HCT116 (cell line): ENCODE results near the gene STIM2. TPM values are rescaled to one million over a fixed set of nuclear protein-coding genes. Genes with fewer than 3 reads are reported as not detected.

ENCODE experiments used
- ATAC-seq: fragments of 200-7000 bp; cut with Tn5 transposase; 2 replicates; pipeline ENCODE4 v1.9.1; 2020; ENCODE audit warnings: mild to moderate bottlenecking, moderate library complexity
- BruUV-seq: library from RNA; stranded (reverse); fragments of 400-500 nt; replicated peaks from 2 replicates; lab custom pipeline; 2021; lab: Mats Ljungman, UMichigan
- CTCF ChIA-PET: fragments of 300-600 bp; sonication (Branson Sonifier 250); formaldehyde crosslinking; loops from one replicate; lab custom pipeline; 2021; ENCODE audit warnings: antibody characterized with exemption; lab: Charles Lee
- POLR2A ChIA-PET: fragments of 300-600, 350-600 bp; sonication (Branson Sonifier 250); formaldehyde crosslinking; loops from one replicate; lab custom pipeline; 2021; ENCODE audit warnings: antibody characterized with exemption; lab: Charles Lee
- RAD21 ChIA-PET, 2 experiments: fragments of 300-600 bp; sonication (Branson Sonifier 250); formaldehyde crosslinking; loops; one replicate each; lab custom pipeline; 2023; ENCODE audit warnings: low total read pairs in 2 of 2; ENCODE audit not compliant: uncharacterized antibody in 2 of 2, unreplicated experiment in 2 of 2, low non-redundant PET in 1 of 2; lab: Charles Lee
- DNase-seq: peaks from one replicate; pipeline ENCODE4 v3.0.0-alpha.2; 2010; ENCODE audit warnings: low read depth, low spot score
- H2AFZ ChIP-seq: fragments of 200-600 bp; shearing (Covaris generic), sonication (generic); 2 replicates; pipeline ENCODE4 v1.6.1; 2017; ENCODE audit warnings: low read depth, mixed run types, mixed read lengths, antibody characterized with exemption, low read length; ENCODE audit not compliant: poor library complexity, severe bottlenecking
- H3K27ac ChIP-seq: 2 replicates; pipeline ENCODE4 v1.5.1; 2012; ENCODE audit warnings: low read depth, low read length
- H3K27me3 ChIP-seq: fragments of 200-600 bp; sonication (generic); 2 replicates; pipeline ENCODE4 v1.6.1; 2016; ENCODE audit warnings: mixed run types, low read length, mixed read lengths; ENCODE audit not compliant: insufficient read depth
- H3K36me3 ChIP-seq, 2 experiments: fragments of 200-500 bp in 1 of 2; fragments of 200-600 bp in 1 of 2; sonication (Bioruptor generic) in 1 of 2; sonication (generic) in 1 of 2; 2 replicates each; pipeline versions ENCODE4 v1.5.1 to v1.6.1; 2014 to 2016; ENCODE audit warnings: low read length in 2 of 2, inconsistent platforms in 1 of 2, mixed read lengths in 1 of 2, mixed run types in 1 of 2; ENCODE audit not compliant: insufficient read depth in 2 of 2, control insufficient read depth in 1 of 2
- H3K4me1 ChIP-seq, 2 experiments: fragments of 200-600 bp in 1 of 2; sonication (generic) in 1 of 2; 2 replicates each; pipeline versions ENCODE4 v1.5.1 to v1.6.1; 2012 to 2017; ENCODE audit warnings: low read length in 2 of 2, inconsistent platforms in 1 of 2, mild to moderate bottlenecking in 1 of 2, mixed read lengths in 1 of 2, mixed run types in 1 of 2, moderate library complexity in 1 of 2; ENCODE audit not compliant: insufficient read depth in 2 of 2, control insufficient read depth in 1 of 2
- H3K4me2 ChIP-seq: fragments of 200-600 bp; sonication (generic); 2 replicates; pipeline ENCODE4 v1.6.1; 2017; ENCODE audit warnings: mixed run types, low read length, mixed read lengths
- H3K4me3 ChIP-seq, 2 experiments: fragments of 200-600 bp in 1 of 2; sonication (generic) in 1 of 2; replicated peaks in 1 of 2; 2 replicates each; pipeline ENCODE4 v1.5.1; 2011 to 2016; ENCODE audit warnings: low read length in 2 of 2, control low read depth in 1 of 2, low read depth in 1 of 2, mild to moderate bottlenecking in 1 of 2, mixed read lengths in 1 of 2, mixed run types in 1 of 2
- H3K79me2 ChIP-seq: fragments of 200-600 bp; sonication (generic); 2 replicates; pipeline ENCODE4 v1.6.1; 2017; ENCODE audit warnings: mild to moderate bottlenecking, mixed run types, low read length, moderate library complexity, mixed read lengths; ENCODE audit not compliant: insufficient read depth
- H3K9ac ChIP-seq: fragments of 200-600 bp; sonication (generic); 2 replicates; pipeline ENCODE4 v1.6.1; 2016; ENCODE audit warnings: low read length, mixed read lengths
- H3K9me2 ChIP-seq: fragments of 200-600 bp; sonication (generic), shearing (Covaris generic); 2 replicates; pipeline ENCODE4 v1.6.1; 2017; ENCODE audit warnings: mixed run types, mild to moderate bottlenecking, moderate library complexity; ENCODE audit not compliant: insufficient read depth
- H3K9me3 ChIP-seq, 2 experiments: fragments of 200-500 bp in 1 of 2; fragments of 200-600 bp in 1 of 2; sonication (Bioruptor generic) in 1 of 2; sonication (generic) in 1 of 2; 2 replicates each; pipeline ENCODE4 v1.6.1; 2014 to 2017; ENCODE audit warnings: low read length in 2 of 2, mixed read lengths in 2 of 2, inconsistent platforms in 1 of 2, low read depth in 1 of 2, mild to moderate bottlenecking in 1 of 2, mixed run types in 1 of 2, moderate library complexity in 1 of 2; ENCODE audit not compliant: control insufficient read depth in 1 of 2, insufficient read depth in 1 of 2
- H4K20me1 ChIP-seq: fragments of 200-600 bp; sonication (generic), shearing (Covaris generic); 2 replicates; pipeline ENCODE4 v1.6.1; 2017; ENCODE audit warnings: mixed run types, mild to moderate bottlenecking, moderate library complexity; ENCODE audit not compliant: insufficient read depth
- CBX3 ChIP-seq: IDR thresholded peaks from 2 replicates; pipeline ENCODE4 v1.6.1; 2012; ENCODE audit warnings: low read depth
- EGR1 ChIP-seq: IDR thresholded peaks from 2 replicates; pipeline ENCODE4 v1.6.1; 2012; ENCODE audit warnings: low read depth
- ELF1 ChIP-seq: IDR thresholded peaks from 2 replicates; pipeline ENCODE4 v1.6.1; 2012; ENCODE audit warnings: low read depth, borderline replicate concordance
- FOSL1 ChIP-seq: IDR thresholded peaks from 2 replicates; pipeline ENCODE4 v1.6.1; 2012; ENCODE audit warnings: low read depth
- JUND ChIP-seq: IDR thresholded peaks from 2 replicates; pipeline ENCODE4 v1.6.1; 2012
- RAD21 ChIP-seq: IDR thresholded peaks from 2 replicates; pipeline ENCODE4 v1.6.1; 2012; ENCODE audit warnings: low read depth, mild to moderate bottlenecking
- SP1 ChIP-seq: IDR thresholded peaks from 2 replicates; pipeline ENCODE4 v1.6.1; 2012; ENCODE audit warnings: low read depth
- TCF7L2 ChIP-seq: IDR thresholded peaks from 2 replicates; pipeline ENCODE4 v1.7.0; 2011; ENCODE audit warnings: borderline replicate concordance, inconsistent platforms; ENCODE audit not compliant: insufficient read depth, insufficient read length; ENCODE audit errors: extremely low read depth
- YY1 ChIP-seq: IDR thresholded peaks from 2 replicates; pipeline ENCODE4 v1.6.1; 2011; ENCODE audit warnings: low read length, low read depth, moderate library complexity, mild to moderate bottlenecking; ENCODE audit not compliant: insufficient replicate concordance; ENCODE audit errors: extremely low read depth
- ZFX ChIP-seq: fragments of 450-650 bp; IDR thresholded peaks from 2 replicates; pipeline ENCODE4 v1.6.1; 2017
- ZNF274 ChIP-seq: fragments of 200-500 bp; sonication (Bioruptor generic); IDR thresholded peaks from 2 replicates; pipeline ENCODE4 v1.6.1; 2014; ENCODE audit warnings: mild to moderate bottlenecking, low read depth, low read length, inconsistent platforms
- intact Hi-C: fragments of 100-400 bp; cut with micrococcal nuclease; formaldehyde crosslinking; loops from 2 replicates; pipeline ENCODE4 v1.10.0; 2022
- total RNA-seq: library from RNA; stranded (reverse); gene quantifications from one replicate; pipeline ENCODE4 v1.2.1, GENCODE V29; 2021; ENCODE audit not compliant: unreplicated experiment
- TF ChIP-seq, protein P1 (sequence below): IDR thresholded peaks from 2 replicates; pipeline ENCODE4 v1.6.1; 2012
- TF ChIP-seq, protein P2 (sequence below), 3 experiments: fragments of 200-600 bp in 1 of 3; sonication (generic) in 1 of 3; IDR thresholded peaks in 2 of 3; conservative IDR thresholded peaks in 1 of 3; 2 replicates each; pipeline ENCODE4 v1.5.1; 2012 to 2017; ENCODE audit warnings: low read depth in 2 of 3, low read length in 2 of 3, antibody characterized with exemption in 1 of 3, borderline replicate concordance in 1 of 3, control low read depth in 1 of 3, mild to moderate bottlenecking in 1 of 3, mixed read lengths in 1 of 3, mixed run types in 1 of 3, moderate library complexity in 1 of 3; ENCODE audit not compliant: insufficient read depth in 1 of 3
- TF ChIP-seq, protein P3 (sequence below): IDR thresholded peaks from 2 replicates; pipeline ENCODE4 v1.6.1; 2012; ENCODE audit warnings: low read depth

The STIM2 gene
- total RNA-seq, 1 experiment from 2014 or later, result 65.9 TPM

DNA sequence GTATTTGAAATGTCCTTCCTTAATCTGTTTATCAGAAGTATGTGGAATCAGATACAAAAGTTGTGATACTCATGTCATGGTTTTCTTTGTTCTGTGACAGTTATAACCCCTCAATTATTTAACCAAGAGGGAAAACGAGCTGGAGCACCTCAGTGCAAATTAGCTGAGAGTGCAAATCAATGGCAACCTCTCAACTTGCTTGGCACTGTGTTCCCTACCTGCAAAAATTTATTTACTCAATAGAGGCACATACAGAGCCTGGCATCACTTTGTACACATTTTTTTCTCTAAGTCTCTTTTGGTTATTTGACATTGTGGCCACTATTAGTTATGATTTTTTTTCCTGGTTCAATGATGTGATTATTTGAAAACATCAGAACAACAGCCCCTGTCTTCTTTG lies 186.2 kb downstream of the STIM2 start:
- DNase-seq (no peak), ATAC-seq (no peak)
- Histone ChIP-seq H3K79me2 (no peaks in the 10 kb centered on the region), H3K9me2 (no peaks in the 10 kb centered on the region), H3K9me3 (no peaks in the 10 kb centered on the region), H2AFZ (no peak overlapping the region), H3K4me2 (no peak overlapping the region), H3K27me3 (peaks cover 11% of the 10 kb centered on the region; the same call in 1 of the 2 replicates), H4K20me1 (no peaks in the 10 kb centered on the region), H3K9ac (no peak overlapping the region), H3K36me3 (no peaks in the 10 kb centered on the region), H3K4me1 (peaks cover 0 to 4% of the 10 kb centered on the region in 2 experiments; a peak in 1 of 4 replicates), H3K27ac (no peak overlapping the region), H3K4me3 (no peak overlapping the region)
- ChIA-PET RAD21 (no interaction called here), CTCF (interaction anchor here (0.5 to 2.4 kb wide), 2 partner anchors 270 to 1210 kb away, joined by 5 to 9 read pairs; no protein-coding TSS in a partner anchor), POLR2A (no interaction called here)
- intact Hi-C loops, result loop anchor here (10.0 kb wide), 2 partner anchors 618 to 648 kb away; no protein-coding TSS in a partner anchor
- TF ChIP-seq TCF7L2 (no peak), SP1 (no peak), ELF1 (no peak), ZFX (no peak), EGR1 (no peak), CBX3 (no peak), YY1 (no peak), RAD21 (no peak), ZNF274 (no peak), FOSL1 (no peak), JUND (no peak)
- TF ChIP-seq, protein P1, sequence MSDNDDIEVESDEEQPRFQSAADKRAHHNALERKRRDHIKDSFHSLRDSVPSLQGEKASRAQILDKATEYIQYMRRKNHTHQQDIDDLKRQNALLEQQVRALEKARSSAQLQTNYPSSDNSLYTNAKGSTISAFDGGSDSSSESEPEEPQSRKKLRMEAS, result no peak
- TF ChIP-seq, protein P2, sequence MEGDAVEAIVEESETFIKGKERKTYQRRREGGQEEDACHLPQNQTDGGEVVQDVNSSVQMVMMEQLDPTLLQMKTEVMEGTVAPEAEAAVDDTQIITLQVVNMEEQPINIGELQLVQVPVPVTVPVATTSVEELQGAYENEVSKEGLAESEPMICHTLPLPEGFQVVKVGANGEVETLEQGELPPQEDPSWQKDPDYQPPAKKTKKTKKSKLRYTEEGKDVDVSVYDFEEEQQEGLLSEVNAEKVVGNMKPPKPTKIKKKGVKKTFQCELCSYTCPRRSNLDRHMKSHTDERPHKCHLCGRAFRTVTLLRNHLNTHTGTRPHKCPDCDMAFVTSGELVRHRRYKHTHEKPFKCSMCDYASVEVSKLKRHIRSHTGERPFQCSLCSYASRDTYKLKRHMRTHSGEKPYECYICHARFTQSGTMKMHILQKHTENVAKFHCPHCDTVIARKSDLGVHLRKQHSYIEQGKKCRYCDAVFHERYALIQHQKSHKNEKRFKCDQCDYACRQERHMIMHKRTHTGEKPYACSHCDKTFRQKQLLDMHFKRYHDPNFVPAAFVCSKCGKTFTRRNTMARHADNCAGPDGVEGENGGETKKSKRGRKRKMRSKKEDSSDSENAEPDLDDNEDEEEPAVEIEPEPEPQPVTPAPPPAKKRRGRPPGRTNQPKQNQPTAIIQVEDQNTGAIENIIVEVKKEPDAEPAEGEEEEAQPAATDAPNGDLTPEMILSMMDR (IDR thresholded peaks at IDR 0.05 in 2 of 3, conservative IDR thresholded peaks at IDR 0.05 in 1 of 3; ENCODE audit: borderline replicate concordance in 1 of 3, insufficient read depth in 1 of 3, low read depth in 2 of 3, low read length in 2 of 3), result no peak
- TF ChIP-seq, protein P3, sequence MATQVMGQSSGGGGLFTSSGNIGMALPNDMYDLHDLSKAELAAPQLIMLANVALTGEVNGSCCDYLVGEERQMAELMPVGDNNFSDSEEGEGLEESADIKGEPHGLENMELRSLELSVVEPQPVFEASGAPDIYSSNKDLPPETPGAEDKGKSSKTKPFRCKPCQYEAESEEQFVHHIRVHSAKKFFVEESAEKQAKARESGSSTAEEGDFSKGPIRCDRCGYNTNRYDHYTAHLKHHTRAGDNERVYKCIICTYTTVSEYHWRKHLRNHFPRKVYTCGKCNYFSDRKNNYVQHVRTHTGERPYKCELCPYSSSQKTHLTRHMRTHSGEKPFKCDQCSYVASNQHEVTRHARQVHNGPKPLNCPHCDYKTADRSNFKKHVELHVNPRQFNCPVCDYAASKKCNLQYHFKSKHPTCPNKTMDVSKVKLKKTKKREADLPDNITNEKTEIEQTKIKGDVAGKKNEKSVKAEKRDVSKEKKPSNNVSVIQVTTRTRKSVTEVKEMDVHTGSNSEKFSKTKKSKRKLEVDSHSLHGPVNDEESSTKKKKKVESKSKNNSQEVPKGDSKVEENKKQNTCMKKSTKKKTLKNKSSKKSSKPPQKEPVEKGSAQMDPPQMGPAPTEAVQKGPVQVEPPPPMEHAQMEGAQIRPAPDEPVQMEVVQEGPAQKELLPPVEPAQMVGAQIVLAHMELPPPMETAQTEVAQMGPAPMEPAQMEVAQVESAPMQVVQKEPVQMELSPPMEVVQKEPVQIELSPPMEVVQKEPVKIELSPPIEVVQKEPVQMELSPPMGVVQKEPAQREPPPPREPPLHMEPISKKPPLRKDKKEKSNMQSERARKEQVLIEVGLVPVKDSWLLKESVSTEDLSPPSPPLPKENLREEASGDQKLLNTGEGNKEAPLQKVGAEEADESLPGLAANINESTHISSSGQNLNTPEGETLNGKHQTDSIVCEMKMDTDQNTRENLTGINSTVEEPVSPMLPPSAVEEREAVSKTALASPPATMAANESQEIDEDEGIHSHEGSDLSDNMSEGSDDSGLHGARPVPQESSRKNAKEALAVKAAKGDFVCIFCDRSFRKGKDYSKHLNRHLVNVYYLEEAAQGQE, result no peak
- BruUV-seq, result no TSS peak
